Loucy (cell line): ENCODE measurements around the gene ESR1.

ENCODE experiments used
- CTCF ChIP-seq: fragments of 200-600 bp; sonication (generic); conservative IDR thresholded peaks from 2 replicates; pipeline ENCODE4 v1.5.1; 2014; ENCODE audit warnings: mild to moderate bottlenecking, antibody characterized with exemption, low read length
- EZH2phosphoT487 ChIP-seq: fragments of 200-600 bp; IDR thresholded peaks from 2 replicates; pipeline ENCODE4 v1.6.1; 2018; ENCODE audit warnings: antibody characterized with exemption, mild to moderate bottlenecking, moderate library complexity, borderline replicate concordance

DNA sequence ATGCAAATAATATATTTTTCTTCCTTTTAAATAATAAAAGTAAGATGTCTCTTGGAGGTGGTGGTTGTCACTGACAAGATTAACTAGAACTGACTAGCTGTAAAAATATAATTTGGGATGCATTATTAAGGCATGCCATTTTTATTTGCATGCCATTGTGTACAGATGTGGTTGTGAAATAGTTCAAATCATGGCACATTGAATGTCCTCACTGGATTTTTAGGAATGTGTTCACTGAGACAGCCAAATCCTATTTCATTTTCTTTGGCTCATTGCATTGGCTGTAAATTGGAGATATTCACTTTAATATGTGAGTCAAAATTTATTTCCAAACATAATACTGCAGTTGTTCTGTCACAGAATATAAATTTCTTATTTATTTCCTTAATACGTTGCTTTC, 62.3 kb downstream of the ESR1 start:
- TF ChIP-seq CTCF (no peak), EZH2phosphoT487 (no peak)
